Measurements from ENCODE around the gene MAN2A1. TPM values are rescaled to one million over a fixed set of nuclear protein-coding genes. Genes with fewer than 3 reads are reported as not detected.

Gene MAN2A1
- total RNA-seq, 1 experiment from 2014 or later = 35.4 TPM

- intact Hi-C loops (cut with micrococcal nuclease) = no loop called here
- POLR2A ChIA-PET = no interaction called here
- BruUV-seq (replicated peaks) = no TSS peak
These were observed 7.6 kb downstream of the MAN2A1 start for GRCh38 chr5:109697339-109697738.

More at GRCh38 chr5:109697339-109697738, 7.6 kb downstream of the MAN2A1 start:
- ChIA-PET CTCF (no interaction called here), RAD21 (ENCODE audit: low non-redundant PET in 1 of 2, low total read pairs in 2 of 2, uncharacterized antibody in 2 of 2, unreplicated experiment in 2 of 2) (no interaction called here)
- Histone ChIP-seq H3K4me3 (replicated peaks in 1 of 2; ENCODE audit: low read depth in 1 of 2, low read length in 2 of 2) (no peak overlapping the region), H3K4me2 (ENCODE audit: low read length) (no peak overlapping the region), H3K27ac (ENCODE audit: low read depth, low read length) (no peak overlapping the region), H3K79me2 (ENCODE audit: insufficient read depth, low read length) (peaks cover 74% of the 10 kb centered on the region), H2AFZ (ENCODE audit: low read depth, low read length, poor library complexity, severe bottlenecking) (no peak overlapping the region), H3K9me2 (ENCODE audit: insufficient read depth) (no peaks in the 10 kb centered on the region), H3K27me3 (ENCODE audit: insufficient read depth, low read length) (no peaks in the 10 kb centered on the region), H3K36me3 (ENCODE audit: control insufficient read depth in 1 of 2, insufficient read depth in 2 of 2, low read length in 2 of 2) (no peaks in the 10 kb centered on the region), H3K4me1 (ENCODE audit: control insufficient read depth in 1 of 2, insufficient read depth in 2 of 2, low read length in 2 of 2) (peaks cover 0 to 3% of the 10 kb centered on the region in 2 experiments; a peak in 1 of 4 replicates), H3K9ac (ENCODE audit: low read length) (no peak overlapping the region), H3K9me3 (ENCODE audit: control insufficient read depth in 1 of 2, insufficient read depth in 1 of 2, low read depth in 1 of 2, low read length in 2 of 2) (no peaks in the 10 kb centered on the region), H4K20me1 (ENCODE audit: insufficient read depth) (no peaks in the 10 kb centered on the region)
- DNase-seq (ENCODE audit: low read depth, low spot score) (no peak), ATAC-seq (no peak)
- TF ChIP-seq ZBTB33 (IDR thresholded peaks at IDR 0.05; ENCODE audit: extremely low read depth, insufficient replicate concordance, low read length) = no peak
- TF ChIP-seq ZNF274 (IDR thresholded peaks at IDR 0.05; ENCODE audit: low read depth, low read length) = no peak
- no peak for TF ChIP-seq MAX (IDR thresholded peaks at IDR 0.05)
- no peak for TF ChIP-seq EZH2 (IDR thresholded peaks at IDR 0.05)
- no peak for TF ChIP-seq CEBPB (IDR thresholded peaks at IDR 0.05; ENCODE audit: low read depth)
- TF ChIP-seq EGR1 (IDR thresholded peaks at IDR 0.05; ENCODE audit: low read depth) = no peak
- no peak for TF ChIP-seq SIN3A (IDR thresholded peaks at IDR 0.05; ENCODE audit: low read depth)
- TF ChIP-seq ZFX (IDR thresholded peaks at IDR 0.05) = no peak
- TF ChIP-seq JUND (IDR thresholded peaks at IDR 0.05) = no peak
- TF ChIP-seq ATF3 (IDR thresholded peaks at IDR 0.05) = no peak
- no peak for TF ChIP-seq RAD21 (IDR thresholded peaks at IDR 0.05; ENCODE audit: low read depth)
- TF ChIP-seq POLR2AphosphoS5 (IDR thresholded peaks at IDR 0.05; ENCODE audit: low read depth, low read length) = no peak

Measured in HCT116 (cell line).